OCI-LY7 (cell line): Measurements from ENCODE around the gene GPR180.

Source experiments
- CTCF ChIP-seq: fragments of 200-600 bp; sonication (generic); conservative IDR thresholded peaks from 2 replicates; pipeline ENCODE4 v1.5.1; 2014; ENCODE audit warnings: mild to moderate bottlenecking, antibody characterized with exemption, low read length, moderate library complexity, mixed read lengths
- EZH2phosphoT487 ChIP-seq: fragments of 200-600 bp; sonication (generic); IDR thresholded peaks from 2 replicates; pipeline ENCODE4 v1.6.1; 2018; ENCODE audit warnings: low read depth, borderline replicate concordance, mild to moderate bottlenecking, mixed run types, antibody characterized with exemption, low read length, moderate library complexity, mixed read lengths

GRCh38 chr13:94666065-94666464, 64.4 kb downstream of the GPR180 start:
- TF ChIP-seq CTCF (no peak), EZH2phosphoT487 (no peak)
